Body of pancreas (tissue), 4 donors: ENCODE results near the gene AK9. TPM values are rescaled to one million over a fixed set of nuclear protein-coding genes. Genes with fewer than 3 reads are reported as not detected.

ENCODE experiments used
- ATAC-seq: fragments of 150-250 bp; one replicate; pipeline ENCODE4 v1.9.1; 2016
- DNase-seq, 4 donors: peaks; one replicate each; pipeline ENCODE4 v3.0.0-alpha.2; 2019
- H3K27ac ChIP-seq, 4 donors: fragments of 200-600 bp; sonication (generic); 1 replicate in 3 of 4; 2 replicates in 1 of 4; pipeline versions ENCODE4 v1.5.1 to v1.6.1; 2016 to 2019; ENCODE audit warnings: mild to moderate bottlenecking in 1 of 4, mixed read lengths in 1 of 4, moderate library complexity in 1 of 4
- H3K27me3 ChIP-seq, 2 donors: fragments of 200-600 bp; sonication (generic); one replicate each; pipeline ENCODE4 v1.6.0; 2016; ENCODE audit warnings: mild to moderate bottlenecking in 1 of 2
- H3K36me3 ChIP-seq, 2 donors: fragments of 200-600 bp; sonication (generic); replicated peaks in 1 of 2; 2 replicates each; pipeline ENCODE4 v1.5.1; 2016; ENCODE audit warnings: low read depth in 2 of 2; ENCODE audit not compliant: insufficient read depth in 1 of 2
- H3K4me1 ChIP-seq: fragments of 200-600 bp; sonication (generic); one replicate; pipeline ENCODE4 v1.6.0; 2016
- H3K4me3 ChIP-seq, 2 donors: fragments of 200-600 bp; sonication (generic); 1 replicate in 1 of 2; 2 replicates in 1 of 2; pipeline ENCODE4 v1.5.1; 2016 to 2019
- H3K9me3 ChIP-seq, 3 donors: fragments of 200-600 bp; sonication (generic); 1 replicate in 2 of 3; 2 replicates in 1 of 3; pipeline ENCODE4 v1.5.1; 2016
- POLR2A ChIP-seq, 3 donors: fragments of 450-650 bp; IDR thresholded peaks; one replicate each; pipeline ENCODE4 v1.6.1; 2016; ENCODE audit warnings: antibody characterized with exemption in 3 of 3, mild to moderate bottlenecking in 2 of 3
- WGBS, 2 donors: methylation state at CpG; one replicate each; pipeline ENCODE4 v1.1.5; 2017; 5-methylcytosine and 5-hydroxymethylcytosine counted together
- intact Hi-C: fragments of 100-400 bp; cut with DNase I; formaldehyde crosslinking; loops from one replicate; pipeline ENCODE4 v1.15.1; 2023
- total RNA-seq, 2 donors: library from RNA; depleted of rRNA; stranded (reverse); fragments of >200 nt; gene quantifications; one replicate each; pipeline ENCODE4 v1.1.0, GENCODE V29; 2016
- TF ChIP-seq, protein P1 (sequence below), 7 experiments: fragments of 450-650 bp in 4 of 7; fragments of 200-600 bp in 3 of 7; sonication (generic) in 3 of 7; IDR thresholded peaks; one replicate each; pipeline ENCODE4 v1.5.1; 2016 to 2019; ENCODE audit warnings: antibody characterized with exemption in 7 of 7

Gene AK9
- total RNA-seq, 2 donors from 2014 or later, result 9.6 to 20.1 TPM

- TF ChIP-seq, protein P1, sequence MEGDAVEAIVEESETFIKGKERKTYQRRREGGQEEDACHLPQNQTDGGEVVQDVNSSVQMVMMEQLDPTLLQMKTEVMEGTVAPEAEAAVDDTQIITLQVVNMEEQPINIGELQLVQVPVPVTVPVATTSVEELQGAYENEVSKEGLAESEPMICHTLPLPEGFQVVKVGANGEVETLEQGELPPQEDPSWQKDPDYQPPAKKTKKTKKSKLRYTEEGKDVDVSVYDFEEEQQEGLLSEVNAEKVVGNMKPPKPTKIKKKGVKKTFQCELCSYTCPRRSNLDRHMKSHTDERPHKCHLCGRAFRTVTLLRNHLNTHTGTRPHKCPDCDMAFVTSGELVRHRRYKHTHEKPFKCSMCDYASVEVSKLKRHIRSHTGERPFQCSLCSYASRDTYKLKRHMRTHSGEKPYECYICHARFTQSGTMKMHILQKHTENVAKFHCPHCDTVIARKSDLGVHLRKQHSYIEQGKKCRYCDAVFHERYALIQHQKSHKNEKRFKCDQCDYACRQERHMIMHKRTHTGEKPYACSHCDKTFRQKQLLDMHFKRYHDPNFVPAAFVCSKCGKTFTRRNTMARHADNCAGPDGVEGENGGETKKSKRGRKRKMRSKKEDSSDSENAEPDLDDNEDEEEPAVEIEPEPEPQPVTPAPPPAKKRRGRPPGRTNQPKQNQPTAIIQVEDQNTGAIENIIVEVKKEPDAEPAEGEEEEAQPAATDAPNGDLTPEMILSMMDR (IDR thresholded peaks at IDR 0.05), result no peak
- Histone ChIP-seq H3K27ac (no peak overlapping the region), H3K4me3 (no peak overlapping the region), H3K9me3 (no peaks in the 10 kb centered on the region), H3K4me1 (no peaks in the 10 kb centered on the region), H3K36me3 (no peaks in the 10 kb centered on the region), H3K27me3 (no peaks in the 10 kb centered on the region)
- intact Hi-C loops, result no loop called here
- no peak for ATAC-seq
- DNase-seq, result no peak
- WGBS, 2 donors, result 84 to 86% methylated on average over 2 of the region's 2 CpGs
Observed at GRCh38 chr6:109644131-109644530, 46.9 kb downstream of the AK9 start.

GRCh38 chr6:109632405-109632804 is 58.6 kb downstream of the AK9 start:
- Histone ChIP-seq H3K4me3 (no peak overlapping the region), H3K27ac (no peak overlapping the region), H3K36me3 (peaks cover 0 to 7% of the 10 kb centered on the region in 2 donors), H3K27me3 (no peaks in the 10 kb centered on the region), H3K4me1 (no peaks in the 10 kb centered on the region), H3K9me3 (no peaks in the 10 kb centered on the region)
- DNase-seq (no peak), ATAC-seq (no peak)
- WGBS, 2 donors, result 91 to 92% methylated on average over 1 of the region's 1 CpG
- no peak for TF ChIP-seq POLR2A (IDR thresholded peaks at IDR 0.05)
- TF ChIP-seq, protein P1 (IDR thresholded peaks at IDR 0.05), result no peak
- intact Hi-C loops, result no loop called here

DNA sequence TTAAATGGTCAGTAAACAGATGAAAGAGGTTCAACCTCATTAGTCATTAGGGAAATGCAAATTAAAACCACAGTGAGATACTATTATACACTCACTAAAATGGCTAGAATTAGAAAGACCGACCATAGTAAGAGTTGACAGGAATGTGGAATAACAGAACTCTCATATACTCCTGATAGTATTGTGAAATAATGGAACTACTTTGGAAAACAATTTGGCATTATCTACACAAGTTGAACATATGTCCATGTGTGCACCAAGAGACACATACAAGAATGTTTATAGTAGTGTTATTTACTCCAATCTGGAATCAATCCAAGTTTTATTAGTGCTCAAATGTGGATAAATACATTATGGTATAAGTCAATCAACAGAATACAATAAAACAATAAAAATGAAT is 59.6 kb downstream of the AK9 start:
- no peaks in the 10 kb centered on the region for H3K27me3 ChIP-seq
- no peak overlapping the region for H3K27ac ChIP-seq
- no peaks in the 10 kb centered on the region for H3K9me3 ChIP-seq
- 91 to 100% methylated on average over 1 of the region's 1 CpG for WGBS, 2 donors
- DNase-seq (no peak), ATAC-seq (no peak)
- no peaks in the 10 kb centered on the region for H3K4me1 ChIP-seq
- intact Hi-C loops, result no loop called here
- TF ChIP-seq, protein P1 (IDR thresholded peaks at IDR 0.05), result no peak
- TF ChIP-seq POLR2A (IDR thresholded peaks at IDR 0.05), result no peak
- H3K36me3 ChIP-seq, result peaks cover 0 to 7% of the 10 kb centered on the region in 2 donors
- H3K4me3 ChIP-seq, result no peak overlapping the region

DNA sequence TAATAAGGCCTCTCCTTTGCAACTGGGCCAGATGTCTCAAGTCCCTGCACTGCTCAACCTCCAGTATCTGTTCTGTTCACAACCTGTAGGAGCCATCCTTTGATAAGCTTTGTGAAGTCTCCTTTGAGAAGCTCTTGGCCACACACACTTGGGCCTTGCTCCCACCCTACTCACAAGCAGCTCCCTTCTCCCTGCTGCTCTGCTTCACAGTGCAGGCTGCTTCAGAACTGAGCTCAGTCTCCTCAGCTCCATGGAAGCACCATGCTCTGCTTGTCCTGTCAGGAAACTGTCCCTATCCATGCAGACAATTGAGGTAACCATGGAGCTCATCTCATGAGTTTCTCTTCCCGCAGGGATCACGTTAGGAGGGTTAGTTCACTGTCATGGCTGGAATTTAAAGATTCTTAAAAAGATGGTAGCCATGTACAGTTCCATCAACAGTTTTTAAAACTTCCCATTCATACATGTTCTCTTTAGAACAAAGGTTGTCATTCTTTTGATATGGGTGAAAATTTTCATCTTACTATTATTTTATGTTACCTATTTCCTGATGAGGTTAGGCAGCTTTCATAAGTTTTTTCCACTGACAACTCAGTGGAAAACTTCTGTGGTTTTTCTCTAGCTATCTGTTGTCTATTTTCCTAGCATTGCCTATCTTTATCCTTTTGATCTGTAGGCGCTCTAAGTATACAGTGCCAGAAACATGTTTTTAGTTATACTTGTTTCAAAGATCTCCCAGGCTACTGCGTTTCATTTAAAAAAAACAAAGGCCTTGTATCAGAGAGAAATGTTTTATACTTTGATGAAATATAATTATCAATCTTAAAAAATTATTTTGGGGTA is 62.6 kb downstream of the AK9 start:
- TF ChIP-seq, protein P1 (IDR thresholded peaks at IDR 0.05), result no peak
- no peak for TF ChIP-seq POLR2A (IDR thresholded peaks at IDR 0.05)
- Histone ChIP-seq H3K4me3 (no peak overlapping the region), H3K4me1 (no peaks in the 10 kb centered on the region), H3K27me3 (no peaks in the 10 kb centered on the region), H3K27ac (no peak overlapping the region), H3K36me3 (peaks cover 0 to 7% of the 10 kb centered on the region in 2 donors), H3K9me3 (no peaks in the 10 kb centered on the region)
- DNase-seq, result no peak
- intact Hi-C loops, result no loop called here
- no peak for ATAC-seq
- WGBS, 2 donors, result 89 to 92% methylated on average over 4 of the region's 4 CpGs

GRCh38 chr6:109626311-109626710 is 64.7 kb downstream of the AK9 start:
- H3K27me3 ChIP-seq, result no peaks in the 10 kb centered on the region
- no peak overlapping the region for H3K27ac ChIP-seq
- H3K36me3 ChIP-seq, result no peaks in the 10 kb centered on the region
- intact Hi-C loops, result no loop called here
- ATAC-seq (no peak), DNase-seq (no peak)
- H3K9me3 ChIP-seq, result no peaks in the 10 kb centered on the region
- TF ChIP-seq, protein P1 (IDR thresholded peaks at IDR 0.05), result no peak
- TF ChIP-seq POLR2A (IDR thresholded peaks at IDR 0.05), result no peak
- no peak overlapping the region for H3K4me3 ChIP-seq
- 81 to 94% methylated on average over 2 of the region's 2 CpGs for WGBS, 2 donors
- H3K4me1 ChIP-seq, result no peaks in the 10 kb centered on the region
